ENCODE data around the gene PRR19.

The PRR19 gene

GRCh38 chr19:42284066-42284501 lies 17.8 kb upstream of the PRR19 start:
- DNase-seq (ENCODE audit: low spot score), result peak; percentile 86

- DNase-seq (ENCODE audit: low spot score), result peak; percentile 40
These were observed 17.2 kb upstream of the PRR19 start for GRCh38 chr19:42284591-42285341.

GRCh38 chr19:42285541-42285941 lies 16.4 kb upstream of the PRR19 start:
- no peak for DNase-seq (ENCODE audit: low spot score)

GRCh38 chr19:42285988-42286348 lies 16.0 kb upstream of the PRR19 start:
- DNase-seq (ENCODE audit: low spot score), result no peak

- no peak for DNase-seq (ENCODE audit: low spot score)
These were observed 15.4 kb upstream of the PRR19 start for GRCh38 chr19:42286349-42287016.

GRCh38 chr19:42287017-42287826 lies 14.7 kb upstream of the PRR19 start:
- DNase-seq (ENCODE audit: low spot score), result no peak

- no peak for DNase-seq (ENCODE audit: low spot score)
These were observed 14.2 kb upstream of the PRR19 start for GRCh38 chr19:42287827-42288107.

- no peak for DNase-seq (ENCODE audit: low spot score)
These were observed 13.5 kb upstream of the PRR19 start for GRCh38 chr19:42288387-42288786.

- DNase-seq (ENCODE audit: low spot score), result no peak
These were observed 12.9 kb upstream of the PRR19 start for GRCh38 chr19:42288881-42289555.

- DNase-seq (ENCODE audit: low spot score), result no peak
These were observed 12.3 kb upstream of the PRR19 start for GRCh38 chr19:42289556-42290041.

- DNase-seq (ENCODE audit: low spot score), result no peak
These were observed 11.8 kb upstream of the PRR19 start for GRCh38 chr19:42290136-42290522.

- DNase-seq (ENCODE audit: low spot score), result peak; percentile 49
These were observed 11.2 kb upstream of the PRR19 start for GRCh38 chr19:42290523-42291434.

GRCh38 chr19:42291435-42291810 lies 10.5 kb upstream of the PRR19 start:
- DNase-seq (ENCODE audit: low spot score), result no peak

GRCh38 chr19:42292042-42292960 lies 9.6 kb upstream of the PRR19 start:
- no peak for DNase-seq (ENCODE audit: low spot score)

- DNase-seq (ENCODE audit: low spot score), result no peak
These were observed 9.0 kb upstream of the PRR19 start for GRCh38 chr19:42292963-42293362.

GRCh38 chr19:42293540-42293939 lies 8.4 kb upstream of the PRR19 start:
- DNase-seq (ENCODE audit: low spot score), result no peak

- no peak for DNase-seq (ENCODE audit: low spot score)
These were observed 8.0 kb upstream of the PRR19 start for GRCh38 chr19:42293948-42294347.

- DNase-seq (ENCODE audit: low spot score), result no peak
These were observed 7.3 kb upstream of the PRR19 start for GRCh38 chr19:42294471-42295137.

- DNase-seq (ENCODE audit: low spot score), result no peak
These were observed 6.6 kb upstream of the PRR19 start for GRCh38 chr19:42295342-42295741.

Measured in RKO (cell line).